HL-60/S4 treated with retinoic acid at 250 ng/mL for 4 days and 3 days (cell line): ENCODE results near the gene FAM124A.

Experiments
- in situ Hi-C: fragments of 300-500 bp; cut with MboI; formaldehyde crosslinking; loops from 2 replicates; pipeline ENCODE4 v1.7.0; 2022; ENCODE audit warnings: low sequenced_read_pairs

Gene FAM124A

DNA sequence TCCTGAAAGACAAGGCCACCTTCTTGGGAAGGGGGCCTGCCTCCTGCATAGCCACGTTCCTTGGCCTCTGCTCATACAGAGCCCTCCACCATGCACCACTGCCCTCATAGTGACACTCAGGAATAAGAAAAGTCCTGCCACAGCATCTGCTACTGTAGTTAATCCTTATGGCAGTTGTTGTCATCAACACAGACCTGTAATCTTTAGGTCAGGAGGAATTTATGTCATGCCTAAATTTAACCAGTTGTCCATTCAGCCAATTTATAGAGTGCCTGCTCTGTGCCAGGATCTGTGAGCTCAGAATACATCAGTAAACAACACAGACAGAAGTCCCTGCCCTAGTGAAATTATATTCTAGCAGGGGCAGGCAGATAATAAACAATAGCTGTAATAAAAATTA lies 44.4 kb downstream of the FAM124A start:
- in situ Hi-C loops, result no loop called here

DNA sequence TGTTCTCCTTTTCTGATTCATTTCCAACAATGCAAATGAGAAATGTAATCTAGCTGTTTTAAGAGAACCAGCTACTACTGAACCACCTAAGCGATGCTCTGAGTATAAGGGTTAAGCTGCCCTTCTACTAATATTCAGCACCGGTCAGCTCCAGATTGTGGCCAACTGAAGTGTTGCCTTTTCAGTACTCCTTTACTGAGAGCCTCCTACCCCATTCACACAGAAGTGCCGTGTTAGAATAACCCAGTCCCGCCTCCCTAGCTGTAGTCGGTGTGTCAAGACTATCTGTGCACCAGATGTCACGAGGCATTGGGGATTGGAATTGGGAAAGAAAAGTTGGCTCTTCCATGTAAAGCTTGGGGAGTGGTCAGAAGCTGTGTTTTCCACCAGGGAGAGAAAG lies 45.4 kb downstream of the FAM124A start:
- in situ Hi-C loops, result no loop called here

DNA sequence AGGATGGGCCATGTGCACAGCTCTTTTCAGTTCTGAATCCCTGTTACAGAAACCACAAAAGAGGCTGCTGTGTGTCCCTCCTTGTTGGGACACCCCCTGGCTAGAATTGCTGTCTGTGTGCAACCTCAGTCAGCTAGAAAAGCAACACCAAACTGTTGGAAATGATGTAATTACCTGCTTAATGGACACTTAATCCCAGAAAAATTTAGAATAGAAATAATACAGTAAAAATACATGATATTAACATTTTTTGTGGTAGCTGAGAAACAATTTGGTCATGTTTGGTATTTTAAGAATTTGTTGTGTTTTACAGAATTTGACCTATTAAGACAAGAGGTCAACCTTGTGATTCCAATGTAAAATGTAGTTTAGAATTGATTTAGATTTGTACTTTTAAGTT lies 46.8 kb downstream of the FAM124A start:
- in situ Hi-C loops, result no loop called here

- in situ Hi-C loops, result no loop called here
These were observed 48.6 kb downstream of the FAM124A start for GRCh38 chr13:51270623-51271415.

GRCh38 chr13:51271528-51272085 lies 49.4 kb downstream of the FAM124A start:
- in situ Hi-C loops, result no loop called here

- in situ Hi-C loops, result no loop called here
These were observed 52.9 kb downstream of the FAM124A start for GRCh38 chr13:51275101-51275500.

- in situ Hi-C loops, result no loop called here
These were observed 54.4 kb downstream of the FAM124A start for GRCh38 chr13:51276636-51277035.

DNA sequence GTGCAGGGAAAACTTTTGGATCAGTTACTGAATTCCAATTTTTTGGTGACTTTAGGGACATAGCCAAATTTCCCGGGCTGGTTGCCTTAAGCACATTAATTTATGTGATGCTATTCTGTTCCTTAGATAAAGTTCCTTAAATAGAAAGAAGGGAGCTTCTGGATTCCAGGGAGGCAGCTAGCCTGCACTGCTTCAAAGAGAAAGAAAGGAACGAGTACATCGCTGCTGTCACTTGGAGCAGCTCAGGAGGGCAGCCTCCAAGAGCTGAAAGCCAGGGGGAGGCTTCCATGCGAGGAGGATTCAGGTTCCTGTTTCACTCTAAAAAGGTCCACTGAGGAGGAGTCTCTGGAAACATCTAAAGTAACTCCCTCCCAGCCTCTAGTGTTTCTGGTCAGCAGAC lies 55.7 kb downstream of the FAM124A start:
- in situ Hi-C loops, result no loop called here

GRCh38 chr13:51278426-51279130 lies 56.4 kb downstream of the FAM124A start:
- in situ Hi-C loops, result no loop called here

GRCh38 chr13:51280379-51280940 lies 58.3 kb downstream of the FAM124A start:
- in situ Hi-C loops, result loop anchor here (10.0 kb wide), 1 partner anchor 156 kb away; no protein-coding TSS in a partner anchor

- in situ Hi-C loops, result loop anchor here (10.0 kb wide), 1 partner anchor 158 kb away; no protein-coding TSS in a partner anchor
These were observed 60.1 kb downstream of the FAM124A start for GRCh38 chr13:51282322-51282721.

DNA sequence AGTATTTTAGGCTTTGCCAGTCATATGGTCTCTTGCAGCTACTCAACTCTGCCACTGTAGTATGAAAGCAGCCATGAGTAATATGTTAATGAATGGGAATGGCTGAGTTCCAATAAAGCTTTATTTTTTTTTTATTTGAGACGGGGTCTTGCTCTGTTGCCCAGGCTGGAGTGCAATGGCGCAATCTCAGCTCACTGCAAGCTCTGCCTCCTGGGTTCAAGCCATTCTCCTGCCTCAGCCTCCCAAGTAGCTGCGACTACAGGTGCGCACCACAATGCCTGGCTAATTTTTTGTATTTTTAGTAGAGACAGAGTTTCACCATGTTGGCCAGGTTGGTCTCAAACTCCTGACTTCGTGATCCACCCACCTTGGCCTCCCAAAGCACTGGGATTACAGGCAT lies 60.7 kb downstream of the FAM124A start:
- in situ Hi-C loops, result loop anchor here (10.0 kb wide), 1 partner anchor 158 kb away; no protein-coding TSS in a partner anchor

- in situ Hi-C loops, result loop anchor here (10.0 kb wide), 1 partner anchor 159 kb away; no protein-coding TSS in a partner anchor
These were observed 61.2 kb downstream of the FAM124A start for GRCh38 chr13:51283371-51283770.

DNA sequence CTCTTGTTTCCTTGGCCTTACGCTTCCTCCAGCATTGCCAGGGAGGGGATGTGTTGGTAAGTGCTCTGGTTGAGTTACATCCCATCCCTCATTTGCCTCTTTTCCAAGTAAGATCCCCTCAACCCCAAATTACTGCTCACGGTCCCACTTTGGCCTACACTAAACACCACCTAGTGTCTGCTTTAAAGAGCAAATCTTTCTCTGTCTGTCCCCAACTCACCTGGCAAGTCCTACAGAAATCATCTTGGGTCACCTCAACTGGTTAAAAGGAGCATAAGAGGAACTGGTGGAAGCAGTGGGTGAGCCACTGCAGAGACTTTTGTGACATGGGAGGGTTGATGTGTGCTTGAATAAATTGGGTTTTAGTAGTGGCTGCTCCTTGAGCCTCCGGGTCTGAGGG lies 62.1 kb downstream of the FAM124A start:
- in situ Hi-C loops, result loop anchor here (10.0 kb wide), 1 partner anchor 160 kb away; no protein-coding TSS in a partner anchor

GRCh38 chr13:51286135-51287002 lies 64.2 kb downstream of the FAM124A start:
- in situ Hi-C loops, result loop anchor here (10.0 kb wide), 1 partner anchor 162 kb away; no protein-coding TSS in a partner anchor

DNA sequence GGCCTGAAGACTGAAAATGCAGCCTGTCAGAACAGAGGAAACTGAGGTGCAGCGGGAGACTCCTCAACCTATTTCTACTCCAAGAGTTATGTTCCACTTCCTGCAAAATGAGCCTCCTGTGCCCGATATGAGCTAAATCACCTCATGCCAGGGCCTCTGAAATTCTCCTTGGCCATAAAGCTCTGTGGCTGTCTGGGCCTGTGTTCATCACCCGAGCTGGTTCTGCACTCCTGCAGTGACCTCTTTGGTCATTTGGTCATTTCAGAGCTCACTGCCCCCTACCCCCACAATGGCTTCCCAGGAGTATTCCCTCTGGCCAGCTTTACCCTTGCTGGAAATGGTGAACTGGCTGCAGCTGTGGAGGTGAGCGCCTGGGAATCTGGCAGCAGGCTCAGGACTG lies 65.6 kb downstream of the FAM124A start:
- in situ Hi-C loops, result loop anchor here (10.0 kb wide), 1 partner anchor 163 kb away; no protein-coding TSS in a partner anchor

DNA sequence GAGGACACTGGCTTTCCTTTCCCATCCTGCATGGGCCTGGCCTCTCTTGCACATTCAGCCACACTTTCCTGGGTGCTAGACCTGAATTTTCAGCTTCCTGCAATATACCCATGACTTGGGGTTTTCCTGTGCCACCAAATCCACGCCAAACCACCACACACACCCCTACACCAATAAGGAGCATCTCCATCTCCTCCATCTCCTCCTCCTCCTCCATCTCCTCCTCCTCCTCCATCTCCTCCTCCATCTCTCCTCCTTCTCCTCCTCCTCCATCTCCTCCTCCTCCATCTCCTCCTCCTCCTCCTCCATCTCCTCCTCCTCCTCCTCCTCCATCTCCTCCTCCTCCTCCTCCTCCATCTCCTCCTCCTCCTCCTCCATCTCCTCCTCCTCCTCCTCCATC lies 66.1 kb downstream of the FAM124A start:
- in situ Hi-C loops, result loop anchor here (10.0 kb wide), 1 partner anchor 163 kb away; no protein-coding TSS in a partner anchor

DNA sequence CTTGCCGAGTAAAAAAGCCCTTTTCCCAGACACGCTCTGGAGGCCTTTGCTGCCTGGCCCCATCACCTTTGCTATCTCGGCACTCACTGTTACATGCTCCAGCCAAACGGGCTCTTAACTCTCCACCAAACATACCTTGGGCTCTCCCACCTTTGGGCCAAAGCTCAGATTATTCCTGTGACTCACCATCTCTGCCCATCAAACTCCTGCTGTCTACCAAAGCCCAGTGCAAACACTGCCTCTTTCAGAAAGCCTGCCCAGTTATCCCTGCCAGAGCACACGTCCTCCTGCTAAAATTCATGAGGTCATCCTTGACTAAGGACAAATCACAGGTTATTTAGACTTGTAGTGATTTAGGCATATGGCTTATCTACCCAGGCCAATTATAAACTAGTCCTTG lies 69.1 kb downstream of the FAM124A start:
- in situ Hi-C loops, result no loop called here

GRCh38 chr13:51292000-51292565 lies 69.9 kb downstream of the FAM124A start:
- in situ Hi-C loops, result no loop called here

GRCh38 chr13:51297556-51297955 lies 75.4 kb downstream of the FAM124A start:
- in situ Hi-C loops, result no loop called here
